GM19468 (cell line): ENCODE measurements around the gene CFAP251.

Experiments
- ATAC-seq: cut with Tn5 transposase; IDR thresholded peaks from one replicate; pipeline ENCODE4 v1.9.1; 2021; ENCODE audit warnings: mild to moderate bottlenecking, moderate library complexity, moderate number of reproducible peaks; ENCODE audit not compliant: unreplicated experiment; ENCODE audit errors: extremely low read depth

The CFAP251 gene

GRCh38 chr12:121992059-121992879 is 73.9 kb downstream of the CFAP251 start:
- peak; percentile 28 for ATAC-seq

- ATAC-seq = no peak
Observed at GRCh38 chr12:121996050-121996944, 77.9 kb downstream of the CFAP251 start.

GRCh38 chr12:121996945-121997612 is 78.7 kb downstream of the CFAP251 start:
- ATAC-seq = no peak

GRCh38 chr12:122001466-122002209 is 83.2 kb downstream of the CFAP251 start:
- ATAC-seq = no peak

GRCh38 chr12:122003651-122004611 is 85.5 kb downstream of the CFAP251 start:
- ATAC-seq = no peak

GRCh38 chr12:122004633-122005071 is 86.3 kb downstream of the CFAP251 start:
- no peak for ATAC-seq

GRCh38 chr12:122005252-122005776 is 86.9 kb downstream of the CFAP251 start:
- no peak for ATAC-seq

- ATAC-seq = no peak
Observed at GRCh38 chr12:122006186-122006926, 88.0 kb downstream of the CFAP251 start.

- ATAC-seq = no peak
Observed at GRCh38 chr12:122009741-122010140, 91.3 kb downstream of the CFAP251 start.

GRCh38 chr12:122012184-122012583 is 93.8 kb downstream of the CFAP251 start:
- no peak for ATAC-seq

- no peak for ATAC-seq
Observed at GRCh38 chr12:122013136-122013535, 94.7 kb downstream of the CFAP251 start.

GRCh38 chr12:122013791-122014590 is 95.6 kb downstream of the CFAP251 start:
- ATAC-seq = no peak

- no peak for ATAC-seq
Observed at GRCh38 chr12:122014781-122015180, 96.4 kb downstream of the CFAP251 start.

GRCh38 chr12:122018457-122018856 is 100.1 kb downstream of the CFAP251 start:
- ATAC-seq = no peak

GRCh38 chr12:122018937-122019336 is 100.5 kb downstream of the CFAP251 start:
- ATAC-seq = no peak

GRCh38 chr12:122020795-122021192 is 102.4 kb downstream of the CFAP251 start:
- ATAC-seq = no peak

- ATAC-seq = no peak
Observed at GRCh38 chr12:122021193-122021821, 102.9 kb downstream of the CFAP251 start.
